HAP-1 (cell line): ENCODE data around the gene PLXDC1.
A peak's percentile ranks its signal among the peaks of the same experiment; 100 is the strongest.

Experiments
- DNase-seq, 2 experiments: peaks; one replicate each; pipeline ENCODE4 v3.0.0-alpha.2; 2016 to 2020; ENCODE audit warnings: low spot score in 2 of 2
- H3K27me3 ChIP-seq: fragments of 250-450 bp; sonication (Bioruptor Pico); 2 replicates; pipeline ENCODE4 v1.5.1; 2020; ENCODE audit warnings: low read depth, mild to moderate bottlenecking, moderate library complexity
- H3K36me3 ChIP-seq: fragments of 250-450 bp; sonication (Bioruptor Pico); replicated peaks from 2 replicates; pipeline ENCODE4 v1.5.1; 2020; ENCODE audit warnings: mild to moderate bottlenecking
- H3K4me1 ChIP-seq: fragments of 250-450 bp; sonication (Bioruptor Pico); 2 replicates; pipeline ENCODE4 v1.5.1; 2020; ENCODE audit warnings: mild to moderate bottlenecking
- H3K4me3 ChIP-seq: fragments of 250-450 bp; sonication (Bioruptor Pico); 2 replicates; pipeline ENCODE4 v1.5.1; 2020; ENCODE audit warnings: mild to moderate bottlenecking, moderate library complexity
- H3K9me3 ChIP-seq: fragments of 250-450 bp; sonication (Bioruptor Pico); 2 replicates; pipeline ENCODE4 v1.5.1; 2020; ENCODE audit warnings: mild to moderate bottlenecking, moderate library complexity
- in situ Hi-C: fragments of 300-500 bp; cut with MboI; formaldehyde crosslinking; loops from 3 replicates; pipeline ENCODE4 v1.14.3; 2020; ENCODE audit warnings: low sequenced_read_pairs, inconsistent platforms, mixed read lengths

Gene PLXDC1

GRCh38 chr17:39193346-39193745 lies 41.9 kb upstream of the PLXDC1 start:
- Histone ChIP-seq H3K9me3 (no peaks in the 10 kb centered on the region), H3K27me3 (no peaks in the 10 kb centered on the region), H3K36me3 (peaks cover 38% of the 10 kb centered on the region), H3K4me3 (no peak overlapping the region), H3K4me1 (peaks cover 9% of the 10 kb centered on the region)
- DNase-seq = no peak
- in situ Hi-C loops = no loop called here

DNA sequence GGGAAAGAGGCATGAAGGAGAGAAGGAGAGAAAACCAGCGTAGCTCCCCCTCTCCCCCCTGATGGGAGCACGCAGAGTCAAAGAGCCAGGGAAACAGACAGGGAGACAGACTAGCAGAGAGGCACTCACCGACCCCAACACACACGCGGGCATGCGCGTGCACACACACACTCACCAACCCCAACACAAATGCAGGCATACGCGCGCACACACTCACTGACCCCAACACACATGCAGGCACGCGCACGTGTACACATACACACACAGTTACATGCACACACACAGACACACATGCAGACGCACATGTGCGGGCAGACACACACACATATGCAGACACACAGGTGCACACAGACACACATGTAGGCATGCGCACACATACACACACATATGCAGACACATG lies 41.5 kb upstream of the PLXDC1 start:
- DNase-seq = no peak
- in situ Hi-C loops = no loop called here
- Histone ChIP-seq H3K4me3 (no peak overlapping the region), H3K27me3 (no peaks in the 10 kb centered on the region), H3K9me3 (no peaks in the 10 kb centered on the region), H3K36me3 (peaks cover 38% of the 10 kb centered on the region), H3K4me1 (peaks cover 7% of the 10 kb centered on the region)

DNA sequence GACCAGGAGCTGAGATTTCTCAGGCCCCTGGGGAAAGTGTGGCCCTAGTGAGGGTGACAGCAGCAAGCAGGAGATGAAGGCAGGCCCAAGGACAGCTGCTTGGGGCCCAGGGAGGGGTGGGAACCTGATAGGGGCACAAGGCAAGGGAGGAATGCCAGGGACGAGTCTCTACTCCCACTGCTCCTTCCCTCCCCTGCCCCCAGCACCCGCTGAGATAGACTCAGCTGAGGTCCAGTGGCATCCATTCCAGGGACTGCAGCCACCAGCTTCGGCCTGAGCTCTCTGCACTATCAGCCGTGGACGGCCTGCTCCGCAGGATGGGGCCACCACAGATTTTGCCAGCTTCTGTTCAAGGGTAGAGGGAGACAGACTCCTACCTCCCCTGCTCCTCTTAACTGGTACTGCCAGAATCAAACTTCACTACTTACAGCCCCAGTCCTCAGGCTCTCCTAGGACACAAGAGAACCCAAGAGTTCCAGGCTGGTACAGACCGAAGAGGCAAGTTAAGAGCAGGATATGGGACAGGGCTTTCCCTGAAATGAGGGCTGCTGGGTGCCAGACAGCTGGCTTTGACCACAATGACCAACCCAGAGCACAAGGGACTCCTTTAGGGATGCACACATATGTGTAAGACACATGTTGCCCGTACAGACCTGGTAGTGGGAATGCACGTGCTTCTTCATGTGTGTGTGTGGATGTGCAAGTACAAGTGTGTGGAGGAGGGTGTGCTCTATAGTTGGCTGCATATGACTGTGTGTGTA lies 40.5 kb upstream of the PLXDC1 start:
- Histone ChIP-seq H3K27me3 (no peaks in the 10 kb centered on the region), H3K4me1 (peaks cover 6% of the 10 kb centered on the region), H3K36me3 (peaks cover 46% of the 10 kb centered on the region), H3K9me3 (no peaks in the 10 kb centered on the region), H3K4me3 (no peak overlapping the region)
- no peak for DNase-seq
- in situ Hi-C loops = no loop called here

GRCh38 chr17:39187152-39187830 lies 35.9 kb upstream of the PLXDC1 start:
- Histone ChIP-seq H3K27me3 (no peaks in the 10 kb centered on the region), H3K36me3 (peaks cover 56% of the 10 kb centered on the region), H3K4me3 (no peak overlapping the region), H3K4me1 (no peaks in the 10 kb centered on the region), H3K9me3 (no peaks in the 10 kb centered on the region)
- DNase-seq = no peak
- in situ Hi-C loops = no loop called here

DNA sequence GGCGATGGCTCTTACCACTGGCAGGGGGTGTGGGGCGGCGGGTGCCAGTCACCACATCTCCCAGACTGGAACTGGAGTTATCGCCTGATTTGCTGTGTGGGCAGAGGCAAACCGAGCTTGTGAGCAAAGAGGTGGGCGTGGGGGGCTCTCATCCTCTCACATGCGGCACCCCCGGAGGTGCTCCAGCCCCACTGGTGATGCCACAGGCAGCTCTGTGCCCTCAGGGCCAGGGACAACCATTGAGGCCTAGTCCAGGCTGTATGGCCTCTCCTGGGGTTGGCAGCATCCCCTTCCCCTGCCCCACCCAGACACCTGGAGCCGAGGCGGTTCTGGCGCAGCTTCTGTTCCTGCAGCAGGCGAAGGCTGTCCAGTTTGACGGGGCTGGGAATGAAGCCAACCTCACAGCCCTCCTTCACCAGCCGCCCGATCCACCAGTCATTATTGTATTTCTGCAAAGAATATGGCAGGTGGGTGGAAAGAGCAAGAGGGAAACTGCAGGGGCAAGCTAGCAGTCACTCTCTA lies 35.1 kb upstream of the PLXDC1 start:
- H3K4me1 ChIP-seq = no peaks in the 10 kb centered on the region
- peaks cover 54% of the 10 kb centered on the region for H3K36me3 ChIP-seq
- DNase-seq = no peak
- in situ Hi-C loops = no loop called here
- H3K9me3 ChIP-seq = no peaks in the 10 kb centered on the region
- no peaks in the 10 kb centered on the region for H3K27me3 ChIP-seq
- no peak overlapping the region for H3K4me3 ChIP-seq

DNA sequence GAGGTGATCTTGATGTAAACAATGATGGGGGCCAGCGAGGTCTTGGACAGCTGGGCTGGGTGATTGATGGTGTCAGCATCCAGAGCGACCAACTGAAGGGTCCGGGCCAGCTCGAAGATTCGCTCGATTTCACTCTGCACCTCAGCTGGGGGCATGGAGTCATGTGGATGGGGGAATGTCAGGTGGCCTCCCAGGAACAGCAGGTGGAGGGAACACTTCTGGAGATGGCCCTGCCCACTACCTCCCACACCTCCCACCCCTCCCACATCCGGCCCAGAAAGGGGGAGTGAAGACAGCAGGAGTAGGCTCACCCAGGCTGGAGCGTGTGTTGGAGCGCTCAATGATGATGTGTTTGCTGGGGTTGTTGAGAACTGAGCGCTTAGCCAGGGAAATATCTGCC lies 32.3 kb upstream of the PLXDC1 start:
- H3K4me3 ChIP-seq = no peak overlapping the region
- in situ Hi-C loops = no loop called here
- peaks cover 3% of the 10 kb centered on the region for H3K4me1 ChIP-seq
- H3K9me3 ChIP-seq = no peaks in the 10 kb centered on the region
- peaks cover 35% of the 10 kb centered on the region for H3K36me3 ChIP-seq
- no peak for DNase-seq
- H3K27me3 ChIP-seq = no peaks in the 10 kb centered on the region

- Histone ChIP-seq H3K27me3 (no peaks in the 10 kb centered on the region), H3K4me1 (peaks cover 8% of the 10 kb centered on the region), H3K36me3 (peaks cover 33% of the 10 kb centered on the region), H3K4me3 (no peak overlapping the region), H3K9me3 (no peaks in the 10 kb centered on the region)
- DNase-seq = no peak
- in situ Hi-C loops = no loop called here
These were observed 31.6 kb upstream of the PLXDC1 start for GRCh38 chr17:39183045-39183444.

- H3K36me3 ChIP-seq = peaks cover 28% of the 10 kb centered on the region
- no peak for DNase-seq
- H3K27me3 ChIP-seq = no peaks in the 10 kb centered on the region
- H3K9me3 ChIP-seq = no peaks in the 10 kb centered on the region
- H3K4me1 ChIP-seq = peaks cover 10% of the 10 kb centered on the region
- in situ Hi-C loops = no loop called here
- no peak overlapping the region for H3K4me3 ChIP-seq
These were observed 29.9 kb upstream of the PLXDC1 start for GRCh38 chr17:39181303-39181702.

DNA sequence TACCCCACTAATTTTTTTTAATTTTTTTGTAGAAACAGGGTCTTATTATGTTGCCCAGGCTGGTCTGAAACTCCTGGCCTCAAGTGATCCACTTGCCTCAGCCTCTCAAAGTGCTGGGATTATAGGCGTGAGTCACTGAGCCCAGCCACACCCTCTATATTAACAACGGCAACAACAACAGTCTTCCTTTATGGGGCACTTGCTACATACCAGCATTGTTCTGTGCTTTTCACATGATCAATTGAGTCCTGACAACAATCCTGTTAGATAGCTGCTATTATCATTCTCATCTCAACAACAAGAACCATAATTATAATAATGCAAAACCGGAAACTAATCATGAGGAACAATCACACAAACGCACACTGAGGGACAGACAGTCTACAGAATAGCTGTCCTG lies 27.1 kb upstream of the PLXDC1 start:
- Histone ChIP-seq H3K4me1 (peaks cover 10% of the 10 kb centered on the region), H3K9me3 (no peaks in the 10 kb centered on the region), H3K36me3 (peaks cover 33% of the 10 kb centered on the region), H3K4me3 (no peak overlapping the region), H3K27me3 (no peaks in the 10 kb centered on the region)
- in situ Hi-C loops = no loop called here
- peak; percentile 77 to 95 for DNase-seq

GRCh38 chr17:39177256-39177655 lies 25.8 kb upstream of the PLXDC1 start:
- Histone ChIP-seq H3K4me3 (no peak overlapping the region), H3K27me3 (no peaks in the 10 kb centered on the region), H3K4me1 (peaks cover 10% of the 10 kb centered on the region), H3K36me3 (peaks cover 24% of the 10 kb centered on the region), H3K9me3 (no peaks in the 10 kb centered on the region)
- in situ Hi-C loops = no loop called here
- peak in 1 of 2 experiments; percentile 47 for DNase-seq

- no peak for DNase-seq
- H3K4me3 ChIP-seq = no peak overlapping the region
- in situ Hi-C loops = no loop called here
- H3K9me3 ChIP-seq = no peaks in the 10 kb centered on the region
- no peaks in the 10 kb centered on the region for H3K27me3 ChIP-seq
- H3K4me1 ChIP-seq = peaks cover 10% of the 10 kb centered on the region
- H3K36me3 ChIP-seq = peaks cover 19% of the 10 kb centered on the region
These were observed 24.3 kb upstream of the PLXDC1 start for GRCh38 chr17:39175695-39176093.

DNA sequence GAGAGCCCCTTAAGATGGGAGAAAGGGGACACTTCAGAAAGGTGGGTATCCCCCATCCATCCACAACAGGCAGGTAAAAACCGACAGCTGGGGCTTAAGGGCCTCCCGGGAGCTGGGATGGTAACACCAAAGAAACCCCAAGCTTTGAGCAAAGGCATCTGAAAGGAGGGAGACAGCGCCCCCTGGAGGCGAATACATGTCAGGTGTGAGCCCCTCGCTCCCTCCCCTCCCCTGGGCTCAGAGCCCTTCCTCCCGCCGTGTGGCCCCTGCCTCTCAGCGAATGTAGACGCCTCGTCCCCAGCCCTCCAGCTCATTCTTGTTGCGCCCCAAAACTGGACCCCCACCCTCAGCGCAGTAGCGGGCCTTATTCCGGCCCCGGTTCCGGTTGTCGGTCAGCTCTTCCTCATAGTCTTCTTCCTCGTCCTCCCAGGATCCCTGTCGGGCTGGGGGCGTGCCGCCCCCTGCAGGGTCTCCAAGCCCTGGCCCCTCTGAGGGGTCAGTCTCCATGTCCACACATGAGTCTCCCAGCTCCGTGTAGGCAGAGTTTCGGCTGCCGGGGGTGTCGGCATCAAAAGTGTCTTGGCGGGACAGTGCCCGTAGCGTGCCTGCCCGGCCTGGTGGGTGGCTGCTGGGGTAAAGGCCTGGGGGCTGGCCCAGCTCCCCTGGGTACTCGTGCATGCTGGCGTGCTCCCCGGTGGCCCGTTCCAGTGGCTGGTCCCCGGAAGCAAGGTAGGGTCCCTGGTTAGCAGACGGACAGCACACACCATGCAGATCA lies 23.7 kb upstream of the PLXDC1 start:
- Histone ChIP-seq H3K27me3 (no peaks in the 10 kb centered on the region), H3K36me3 (peaks cover 19% of the 10 kb centered on the region), H3K4me1 (peaks cover 10% of the 10 kb centered on the region), H3K4me3 (no peak overlapping the region), H3K9me3 (no peaks in the 10 kb centered on the region)
- peak; percentile 60 to 87 for DNase-seq
- in situ Hi-C loops = no loop called here

GRCh38 chr17:39173526-39174274 lies 22.3 kb upstream of the PLXDC1 start:
- H3K4me3 ChIP-seq = no peak overlapping the region
- in situ Hi-C loops = no loop called here
- peaks cover 7% of the 10 kb centered on the region for H3K4me1 ChIP-seq
- 0 out of 2 replicates have a peak, but pooled peaks cover 2% of the 10 kb centered on the region for H3K27me3 ChIP-seq
- DNase-seq = no peak
- H3K36me3 ChIP-seq = peaks cover 19% of the 10 kb centered on the region
- no peaks in the 10 kb centered on the region for H3K9me3 ChIP-seq
